GM23338 (cell line): ENCODE measurements around the gene CELSR1. TPM values are rescaled to one million over a fixed set of nuclear protein-coding genes. Genes with fewer than 3 reads are reported as not detected.

Experiments
- ATAC-seq: fragments of 200-7000 bp; cut with Tn5 transposase; 3 replicates; pipeline ENCODE4 v1.9.1; 2020
- DNase-seq: peaks from one replicate; pipeline ENCODE4 v3.0.0-alpha.2; 2015; ENCODE audit warnings: low spot score
- H2AFZ ChIP-seq: fragments of 200-600 bp; sonication (generic); 2 replicates; pipeline ENCODE4 v1.8.0; 2016; ENCODE audit warnings: antibody characterized with exemption, mild to moderate bottlenecking, moderate library complexity
- H3F3A ChIP-seq: fragments of 200-600 bp; sonication (generic); replicated peaks from 2 replicates; pipeline ENCODE4 v1.8.0; 2017; ENCODE audit warnings: antibody characterized with exemption, mixed run types, low read depth
- H3K27ac ChIP-seq: fragments of 200-600 bp; sonication (generic); 2 replicates; pipeline ENCODE4 v1.6.1; 2016; ENCODE audit warnings: low read depth
- H3K27me3 ChIP-seq: fragments of 200-600 bp; sonication (generic); 2 replicates; pipeline ENCODE4 v1.8.0; 2016; ENCODE audit warnings: mild to moderate bottlenecking, mixed run types, moderate library complexity; ENCODE audit not compliant: insufficient read depth
- H3K36me3 ChIP-seq: fragments of 200-600 bp; sonication (generic); 2 replicates; pipeline ENCODE4 v1.8.0; 2016; ENCODE audit warnings: mild to moderate bottlenecking; ENCODE audit not compliant: insufficient read depth
- H3K4me1 ChIP-seq: fragments of 200-600 bp; sonication (generic); 2 replicates; pipeline ENCODE4 v1.8.0; 2016; ENCODE audit warnings: mild to moderate bottlenecking, moderate library complexity; ENCODE audit not compliant: insufficient read depth
- H3K4me2 ChIP-seq: fragments of 200-600 bp; sonication (generic); 2 replicates; pipeline ENCODE4 v1.7.1; 2017; ENCODE audit warnings: mixed run types
- H3K4me3 ChIP-seq: fragments of 200-600 bp; sonication (generic); 2 replicates; pipeline ENCODE4 v1.6.1; 2016; ENCODE audit warnings: mixed run types
- H3K79me2 ChIP-seq: fragments of 200-600 bp; sonication (generic); replicated peaks from 2 replicates; pipeline ENCODE4 v1.8.0; 2017; ENCODE audit warnings: mild to moderate bottlenecking; ENCODE audit not compliant: insufficient read depth
- H3K9me2 ChIP-seq: fragments of 200-600 bp; sonication (generic); 2 replicates; pipeline ENCODE4 v1.8.0; 2017; ENCODE audit not compliant: insufficient read depth
- H4K20me1 ChIP-seq: fragments of 200-600 bp; sonication (generic); replicated peaks from 2 replicates; pipeline ENCODE4 v1.8.0; 2017; ENCODE audit warnings: mild to moderate bottlenecking; ENCODE audit not compliant: insufficient read depth
- H3K27ac Mint-ChIP-seq: 2 replicates; pipeline ENCODE4 v1.8.0; 2020; ENCODE audit warnings: inconsistent platforms, mild to moderate bottlenecking, moderate library complexity, mixed read lengths
- H3K27me3 Mint-ChIP-seq: 3 replicates; pipeline ENCODE4 v1.8.0; 2022; ENCODE audit warnings: low read depth, mild to moderate bottlenecking, moderate library complexity, mixed read lengths, inconsistent platforms; ENCODE audit not compliant: insufficient read depth, poor library complexity
- H3K36me3 Mint-ChIP-seq: 3 replicates; pipeline ENCODE4 v1.8.0; 2021; ENCODE audit warnings: low read depth, mild to moderate bottlenecking, inconsistent platforms, moderate library complexity, mixed read lengths
- H3K4me1 Mint-ChIP-seq: 3 replicates; pipeline ENCODE4 v1.8.0; 2020; ENCODE audit warnings: mild to moderate bottlenecking, inconsistent platforms, mixed read lengths
- H3K4me3 Mint-ChIP-seq: 3 replicates; pipeline ENCODE4 v1.8.0; 2021; ENCODE audit warnings: moderate library complexity, mild to moderate bottlenecking, inconsistent platforms, mixed read lengths
- H3K9me3 Mint-ChIP-seq: 3 replicates; pipeline ENCODE4 v1.8.0; 2020; ENCODE audit warnings: moderate library complexity, mild to moderate bottlenecking, inconsistent platforms, mixed read lengths
- CREB1 ChIP-seq: fragments of 250-450 bp; sonication (Bioruptor Pico); IDR thresholded peaks from 2 replicates; pipeline ENCODE4 v1.5.0; 2020; ENCODE audit warnings: low read depth, mild to moderate bottlenecking, moderate library complexity
- CTCF ChIP-seq, 2 experiments: fragments of 200-600 bp in 1 of 2; sonication (generic) in 1 of 2; conservative IDR thresholded peaks; 2 replicates each; pipeline versions ENCODE4 v1.5.1 to v1.6.1; 2016 to 2017; ENCODE audit warnings: antibody characterized with exemption in 2 of 2, low read depth in 2 of 2, mild to moderate bottlenecking in 2 of 2, moderate library complexity in 1 of 2
- ETS1 ChIP-seq: IDR thresholded peaks from 2 replicates; pipeline ENCODE4 v1.6.1; 2016; ENCODE audit warnings: antibody characterized with exemption
- EZH2phosphoT487 ChIP-seq: fragments of 200-600 bp; sonication (generic); IDR thresholded peaks from one replicate; pipeline ENCODE4 v1.8.1; 2018; ENCODE audit warnings: antibody characterized with exemption; ENCODE audit not compliant: unreplicated experiment
- JUNB ChIP-seq: IDR thresholded peaks from one replicate; pipeline ENCODE4 v1.6.1; 2016; ENCODE audit warnings: antibody characterized with exemption; ENCODE audit not compliant: unreplicated experiment
- NANOG ChIP-seq: IDR thresholded peaks from 2 replicates; pipeline ENCODE4 v1.6.1; 2016; ENCODE audit warnings: antibody characterized with exemption, borderline replicate concordance
- POLR2AphosphoS5 ChIP-seq: IDR thresholded peaks from 2 replicates; pipeline ENCODE4 v1.6.1; 2016; ENCODE audit warnings: antibody characterized with exemption, low read depth
- STAT1 ChIP-seq: IDR thresholded peaks from one replicate; pipeline ENCODE4 v1.6.1; 2016; ENCODE audit warnings: antibody characterized with exemption; ENCODE audit not compliant: unreplicated experiment
- ZNF114 ChIP-seq: fragments of 250-450 bp; sonication (Bioruptor Pico); IDR thresholded peaks from 2 replicates; pipeline ENCODE4 v1.5.0; 2020; ENCODE audit warnings: mild to moderate bottlenecking, moderate library complexity
- ZNF331 ChIP-seq: fragments of 250-450 bp; sonication (Bioruptor Pico); IDR thresholded peaks from 2 replicates; pipeline ENCODE4 v1.5.0; 2020; ENCODE audit warnings: low read depth, mild to moderate bottlenecking, moderate library complexity
- polyA plus RNA-seq: library from polyadenylated mRNA; unstranded; fragments of >200 nt; fragmentation: Nextera tagmentation; extraction: Ambion mirVana; gene quantifications from 2 replicates; pipeline ENCODE4 v1.2.1, GENCODE V29; 2016
- total RNA-seq: library from RNA; depleted of rRNA; stranded (reverse); fragments of >200 nt; shearing (Covaris generic); gene quantifications from 2 replicates; pipeline ENCODE4 v1.2.3, GENCODE V29; 2014
- TF ChIP-seq, protein P1 (sequence below): IDR thresholded peaks from one replicate; pipeline ENCODE4 v1.6.1; 2018; ENCODE audit warnings: antibody characterized with exemption; ENCODE audit not compliant: unreplicated experiment

CELSR1 gene
- total and polyA plus RNA-seq, 2 experiments from 2014 or later: 4.8 to 20.4 TPM

DNA sequence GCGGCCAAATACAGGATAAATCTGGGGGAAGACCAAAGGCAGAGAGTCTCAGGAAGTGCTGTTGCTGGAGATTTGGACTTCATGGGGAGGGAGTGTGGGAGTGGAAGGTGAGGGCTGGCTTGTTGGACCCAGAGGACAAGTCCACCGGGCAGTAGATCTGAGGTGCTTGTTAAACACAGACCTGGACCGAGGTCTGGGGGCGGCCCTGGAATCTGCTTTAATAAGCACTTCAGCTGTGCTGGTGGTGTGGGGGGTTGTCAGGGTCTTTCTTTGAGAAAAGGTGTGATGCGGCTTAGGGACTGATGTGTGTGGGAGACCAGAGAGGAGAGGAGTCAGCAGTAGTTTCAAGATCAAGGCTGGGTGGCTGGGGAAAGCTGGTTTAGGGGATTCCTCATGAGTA, 197.5 kb downstream of the CELSR1 start (continued):
- TF ChIP-seq, protein P1, sequence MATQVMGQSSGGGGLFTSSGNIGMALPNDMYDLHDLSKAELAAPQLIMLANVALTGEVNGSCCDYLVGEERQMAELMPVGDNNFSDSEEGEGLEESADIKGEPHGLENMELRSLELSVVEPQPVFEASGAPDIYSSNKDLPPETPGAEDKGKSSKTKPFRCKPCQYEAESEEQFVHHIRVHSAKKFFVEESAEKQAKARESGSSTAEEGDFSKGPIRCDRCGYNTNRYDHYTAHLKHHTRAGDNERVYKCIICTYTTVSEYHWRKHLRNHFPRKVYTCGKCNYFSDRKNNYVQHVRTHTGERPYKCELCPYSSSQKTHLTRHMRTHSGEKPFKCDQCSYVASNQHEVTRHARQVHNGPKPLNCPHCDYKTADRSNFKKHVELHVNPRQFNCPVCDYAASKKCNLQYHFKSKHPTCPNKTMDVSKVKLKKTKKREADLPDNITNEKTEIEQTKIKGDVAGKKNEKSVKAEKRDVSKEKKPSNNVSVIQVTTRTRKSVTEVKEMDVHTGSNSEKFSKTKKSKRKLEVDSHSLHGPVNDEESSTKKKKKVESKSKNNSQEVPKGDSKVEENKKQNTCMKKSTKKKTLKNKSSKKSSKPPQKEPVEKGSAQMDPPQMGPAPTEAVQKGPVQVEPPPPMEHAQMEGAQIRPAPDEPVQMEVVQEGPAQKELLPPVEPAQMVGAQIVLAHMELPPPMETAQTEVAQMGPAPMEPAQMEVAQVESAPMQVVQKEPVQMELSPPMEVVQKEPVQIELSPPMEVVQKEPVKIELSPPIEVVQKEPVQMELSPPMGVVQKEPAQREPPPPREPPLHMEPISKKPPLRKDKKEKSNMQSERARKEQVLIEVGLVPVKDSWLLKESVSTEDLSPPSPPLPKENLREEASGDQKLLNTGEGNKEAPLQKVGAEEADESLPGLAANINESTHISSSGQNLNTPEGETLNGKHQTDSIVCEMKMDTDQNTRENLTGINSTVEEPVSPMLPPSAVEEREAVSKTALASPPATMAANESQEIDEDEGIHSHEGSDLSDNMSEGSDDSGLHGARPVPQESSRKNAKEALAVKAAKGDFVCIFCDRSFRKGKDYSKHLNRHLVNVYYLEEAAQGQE: no peak
- TF ChIP-seq CTCF (conservative IDR thresholded peaks at IDR 0.05; ENCODE audit: low read depth in 2 of 2) (no peak), POLR2AphosphoS5 (no peak)

- Histone ChIP-seq H3K27me3 (no peaks in the 10 kb centered on the region), H3K27ac (no peak overlapping the region), H2AFZ (no peak overlapping the region), H3K36me3 (peaks cover 23% of the 10 kb centered on the region; the same call in 1 of the 2 replicates), H4K20me1 (peaks cover 24% of the 10 kb centered on the region), H3K4me2 (no peak overlapping the region), H3F3A (no peaks in the 10 kb centered on the region), H3K4me1 (peaks cover 4% of the 10 kb centered on the region), H3K9me2 (no peaks in the 10 kb centered on the region), H3K4me3 (no peak overlapping the region), H3K79me2 (peaks cover 48% of the 10 kb centered on the region)
- TF ChIP-seq CTCF (conservative IDR thresholded peaks at IDR 0.05; ENCODE audit: low read depth in 2 of 2) (no peak), STAT1 (no peak)
- Mint-ChIP-seq H3K36me3 (peaks cover 64% of the 10 kb centered on the region), H3K27me3 (peaks cover 13% of the 10 kb centered on the region), H3K4me3 (no peak overlapping the region), H3K27ac (no peak overlapping the region), H3K4me1 (peaks cover 17% of the 10 kb centered on the region), H3K9me3 (no peaks in the 10 kb centered on the region)
- DNase-seq: no peak
- ATAC-seq: no peak
Measured at GRCh38 chr22:46338636-46339035, 198.8 kb downstream of the CELSR1 start.

- Histone ChIP-seq H3K27me3 (no peaks in the 10 kb centered on the region), H2AFZ (no peak overlapping the region), H3K4me1 (peaks cover 4% of the 10 kb centered on the region), H3K36me3 (peaks cover 23% of the 10 kb centered on the region; the same call in 1 of the 2 replicates), H4K20me1 (peaks cover 16% of the 10 kb centered on the region), H3K79me2 (peaks cover 46% of the 10 kb centered on the region), H3K4me3 (no peak overlapping the region), H3K9me2 (no peaks in the 10 kb centered on the region), H3F3A (no peaks in the 10 kb centered on the region), H3K4me2 (no peak overlapping the region), H3K27ac (no peak overlapping the region)
- ATAC-seq: no peak
- Mint-ChIP-seq H3K4me1 (peaks cover 17% of the 10 kb centered on the region), H3K4me3 (no peak overlapping the region; the same call in 2 of the 3 replicates), H3K27ac (no peak overlapping the region), H3K36me3 (peaks cover 57% of the 10 kb centered on the region), H3K27me3 (peaks cover 13% of the 10 kb centered on the region), H3K9me3 (no peaks in the 10 kb centered on the region)
- no peak for DNase-seq
- TF ChIP-seq EZH2phosphoT487: no peak
- TF ChIP-seq ZNF114 (CRISPR knock-in tag): no peak
- TF ChIP-seq ZNF331: no peak
- TF ChIP-seq CREB1 (CRISPR knock-in tag): no peak
- no peak for TF ChIP-seq ETS1
- no peak for TF ChIP-seq JUNB
- TF ChIP-seq NANOG: no peak
- TF ChIP-seq CTCF (conservative IDR thresholded peaks at IDR 0.05; ENCODE audit: low read depth in 2 of 2): no peak
Measured at GRCh38 chr22:46337870-46338269, 199.6 kb downstream of the CELSR1 start.
